Iris pigment epithelial cell (primary cell): Measurements from ENCODE around the gene TMEM263.
"Not testable (repeated sequence)": the region's sequence is repeated elsewhere in the genome, so short reads cannot be mapped to it uniquely, and the experiment has no call there.

Experiments
- DNase-seq: peaks from one replicate; pipeline ENCODE4 v3.0.0-alpha.2; 2011; ENCODE audit warnings: low read depth

Gene TMEM263

GRCh38 chr12:106986625-106987389 lies 31.1 kb downstream of the TMEM263 start, which contains the start of gene MTERF2:
MTERF2 (minus strand) TSS chr12:106987146; CDS start chr12:106978714, 8,432 bp downstream.
- peak; percentile 96 for DNase-seq

- DNase-seq = no peak
These were observed 32.1 kb downstream of the TMEM263 start for GRCh38 chr12:106987846-106988245.

GRCh38 chr12:106994579-106995220 lies 39.0 kb downstream of the TMEM263 start:
- peak; percentile 76 for DNase-seq

GRCh38 chr12:106996102-106996501 lies 40.4 kb downstream of the TMEM263 start:
- not testable (repeated sequence) for DNase-seq

- DNase-seq = no peak
These were observed 42.2 kb downstream of the TMEM263 start for GRCh38 chr12:106997916-106998315.

- no peak for DNase-seq
These were observed 43.7 kb downstream of the TMEM263 start for GRCh38 chr12:106999446-106999845.

GRCh38 chr12:107002665-107003064 lies 47.0 kb downstream of the TMEM263 start:
- not testable (repeated sequence) for DNase-seq

- DNase-seq = no peak
These were observed 51.7 kb downstream of the TMEM263 start for GRCh38 chr12:107007411-107007810.

GRCh38 chr12:107011519-107011918 lies 55.8 kb downstream of the TMEM263 start:
- DNase-seq = no peak

GRCh38 chr12:107012736-107013425 lies 57.2 kb downstream of the TMEM263 start:
- DNase-seq = no peak

- no peak for DNase-seq
These were observed 58.3 kb downstream of the TMEM263 start for GRCh38 chr12:107014055-107014454.

- no peak for DNase-seq
These were observed 61.3 kb downstream of the TMEM263 start for GRCh38 chr12:107017042-107017441.

GRCh38 chr12:107019546-107019945 lies 63.8 kb downstream of the TMEM263 start:
- no peak for DNase-seq
